GM18867 (cell line): Measurements from ENCODE around the gene C5orf58.
"Not testable (repeated sequence)": the region's sequence is repeated elsewhere in the genome, so short reads cannot be mapped to it uniquely, and the experiment has no call there.

Experiments
- ATAC-seq: cut with Tn5 transposase; IDR thresholded peaks from one replicate; pipeline ENCODE4 v1.9.1; 2021; ENCODE audit warnings: mild to moderate bottlenecking, moderate library complexity; ENCODE audit not compliant: unreplicated experiment

Gene C5orf58

GRCh38 chr5:170223360-170223759 is 9.4 kb upstream of the C5orf58 start:
- no peak for ATAC-seq

GRCh38 chr5:170223906-170224305 is 8.9 kb upstream of the C5orf58 start:
- ATAC-seq = no peak

- peak; percentile 61 for ATAC-seq
Measured at GRCh38 chr5:170225326-170226128, 7.3 kb upstream of the C5orf58 start.

GRCh38 chr5:170226129-170226615 is 6.6 kb upstream of the C5orf58 start:
- ATAC-seq = no peak

- no peak for ATAC-seq
Measured at GRCh38 chr5:170226661-170227060, 6.1 kb upstream of the C5orf58 start.

- no peak for ATAC-seq
Measured at GRCh38 chr5:170228762-170229435, 3.9 kb upstream of the C5orf58 start.

GRCh38 chr5:170233358-170233892 is 640 bp downstream of the C5orf58 start:
- ATAC-seq = no peak

- ATAC-seq = peak; percentile 74
Measured at GRCh38 chr5:170235876-170236864, 3.4 kb downstream of the C5orf58 start.

GRCh38 chr5:170238456-170239196 is 5.8 kb downstream of the C5orf58 start:
- ATAC-seq = no peak

- not testable (repeated sequence) for ATAC-seq
Measured at GRCh38 chr5:170245436-170245835, 12.7 kb downstream of the C5orf58 start.

GRCh38 chr5:170246126-170246870 is 13.5 kb downstream of the C5orf58 start:
- ATAC-seq = no peak

- no peak for ATAC-seq
Measured at GRCh38 chr5:170247363-170247762, 14.6 kb downstream of the C5orf58 start.

- no peak for ATAC-seq
Measured at GRCh38 chr5:170248172-170248930, 15.6 kb downstream of the C5orf58 start.

- not testable (repeated sequence) for ATAC-seq
Measured at GRCh38 chr5:170248931-170249227, 16.1 kb downstream of the C5orf58 start.

GRCh38 chr5:170249355-170249754 is 16.6 kb downstream of the C5orf58 start:
- no peak for ATAC-seq

GRCh38 chr5:170250810-170251317 is 18.1 kb downstream of the C5orf58 start:
- no peak for ATAC-seq

GRCh38 chr5:170251462-170251861 is 18.7 kb downstream of the C5orf58 start:
- ATAC-seq = no peak

GRCh38 chr5:170252109-170252508 is 19.3 kb downstream of the C5orf58 start:
- ATAC-seq = no peak
